ENCODE measurements around the gene SLC18A2.

SLC18A2 gene

DNA sequence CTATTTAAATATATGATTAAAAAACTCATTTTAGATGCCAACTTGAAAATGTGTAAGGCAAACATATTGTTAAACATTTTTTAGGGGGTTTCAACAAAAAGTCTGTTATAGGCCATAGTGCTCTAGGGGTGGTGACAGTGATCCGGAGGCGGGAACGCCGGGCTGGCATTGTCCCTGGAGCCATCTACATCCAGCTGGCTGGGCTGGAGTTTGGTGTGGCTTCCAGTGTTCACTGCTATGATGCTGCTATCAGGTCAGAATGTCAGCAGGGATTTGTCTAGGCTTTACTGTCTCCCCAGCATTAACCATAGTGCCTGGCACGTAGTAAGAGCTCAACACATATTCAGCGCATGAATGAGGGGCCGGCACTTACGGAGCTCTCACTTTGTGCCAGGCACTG, 1.9 kb upstream of the SLC18A2 start:
- no peak for DNase-seq (ENCODE audit: extremely low read depth, insufficient read length)
- Histone ChIP-seq H3K4me3 (replicated peaks; ENCODE audit: low read depth, low read length) (no peak overlapping the region), H3K27me3 (replicated peaks; ENCODE audit: control insufficient read depth, insufficient read depth, low read length) (no peaks in the 10 kb centered on the region; the same call in 1 of the 2 replicates), H3K36me3 (ENCODE audit: control insufficient read depth, insufficient read depth, low read length) (no peaks in the 10 kb centered on the region)
- TF ChIP-seq, protein P1, sequence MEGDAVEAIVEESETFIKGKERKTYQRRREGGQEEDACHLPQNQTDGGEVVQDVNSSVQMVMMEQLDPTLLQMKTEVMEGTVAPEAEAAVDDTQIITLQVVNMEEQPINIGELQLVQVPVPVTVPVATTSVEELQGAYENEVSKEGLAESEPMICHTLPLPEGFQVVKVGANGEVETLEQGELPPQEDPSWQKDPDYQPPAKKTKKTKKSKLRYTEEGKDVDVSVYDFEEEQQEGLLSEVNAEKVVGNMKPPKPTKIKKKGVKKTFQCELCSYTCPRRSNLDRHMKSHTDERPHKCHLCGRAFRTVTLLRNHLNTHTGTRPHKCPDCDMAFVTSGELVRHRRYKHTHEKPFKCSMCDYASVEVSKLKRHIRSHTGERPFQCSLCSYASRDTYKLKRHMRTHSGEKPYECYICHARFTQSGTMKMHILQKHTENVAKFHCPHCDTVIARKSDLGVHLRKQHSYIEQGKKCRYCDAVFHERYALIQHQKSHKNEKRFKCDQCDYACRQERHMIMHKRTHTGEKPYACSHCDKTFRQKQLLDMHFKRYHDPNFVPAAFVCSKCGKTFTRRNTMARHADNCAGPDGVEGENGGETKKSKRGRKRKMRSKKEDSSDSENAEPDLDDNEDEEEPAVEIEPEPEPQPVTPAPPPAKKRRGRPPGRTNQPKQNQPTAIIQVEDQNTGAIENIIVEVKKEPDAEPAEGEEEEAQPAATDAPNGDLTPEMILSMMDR (IDR thresholded peaks at IDR 0.05; ENCODE audit: insufficient read depth, low read length, poor library complexity, severe bottlenecking), result no peak

DNA sequence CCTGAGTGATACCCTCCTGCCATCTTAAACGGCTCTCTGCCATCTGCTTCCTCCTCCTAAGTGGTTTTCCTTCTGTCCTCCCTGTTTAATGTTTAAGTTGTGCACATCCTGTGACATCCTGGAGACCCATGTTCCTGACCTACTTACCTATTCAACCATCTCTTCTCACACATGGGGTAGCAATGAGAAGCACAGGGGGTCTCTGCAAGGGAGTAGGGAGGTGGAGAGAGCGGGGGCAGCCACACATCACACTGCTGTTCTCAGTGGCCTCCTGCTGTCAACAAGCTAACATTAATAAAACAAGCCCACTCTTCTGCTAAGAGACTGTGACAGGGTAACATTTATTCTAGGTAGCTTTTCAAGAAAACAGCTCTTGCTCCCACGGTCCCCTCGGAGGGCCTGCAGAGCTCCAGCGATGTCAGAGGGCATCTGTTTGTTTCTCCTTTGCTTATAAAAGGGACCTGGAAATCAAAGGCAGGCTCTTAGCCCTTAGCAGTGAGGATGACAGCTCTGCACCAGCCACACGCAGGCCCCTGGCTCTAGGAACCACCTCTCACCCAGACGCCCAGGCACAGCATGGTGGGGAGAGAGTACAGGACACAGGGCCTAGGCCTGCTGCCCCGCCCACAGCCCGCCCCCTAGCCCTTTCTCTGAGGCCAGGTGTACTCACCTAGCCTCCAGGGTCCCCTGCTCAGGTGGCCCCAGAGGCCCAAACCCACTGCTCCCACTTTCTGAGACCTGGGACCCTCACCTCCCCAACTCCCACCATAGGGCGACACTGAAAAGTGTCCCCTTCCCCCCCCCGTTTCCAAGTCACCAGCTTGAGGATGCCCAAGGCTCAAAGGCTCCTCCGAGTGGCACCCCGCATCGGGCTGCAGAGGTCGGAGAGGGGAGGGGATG, 943 bp upstream of the SLC18A2 start:
- H3K27me3 ChIP-seq (replicated peaks; ENCODE audit: control insufficient read depth, insufficient read depth, low read length), result no peaks in the 10 kb centered on the region; the same call in 1 of the 2 replicates
- DNase-seq (ENCODE audit: extremely low read depth, insufficient read length), result no peak
- H3K36me3 ChIP-seq (ENCODE audit: control insufficient read depth, insufficient read depth, low read length), result no peaks in the 10 kb centered on the region
- TF ChIP-seq, protein P1 (IDR thresholded peaks at IDR 0.05; ENCODE audit: insufficient read depth, low read length, poor library complexity, severe bottlenecking), result no peak
- H3K4me3 ChIP-seq (replicated peaks; ENCODE audit: low read depth, low read length), result no peak overlapping the region

DNA sequence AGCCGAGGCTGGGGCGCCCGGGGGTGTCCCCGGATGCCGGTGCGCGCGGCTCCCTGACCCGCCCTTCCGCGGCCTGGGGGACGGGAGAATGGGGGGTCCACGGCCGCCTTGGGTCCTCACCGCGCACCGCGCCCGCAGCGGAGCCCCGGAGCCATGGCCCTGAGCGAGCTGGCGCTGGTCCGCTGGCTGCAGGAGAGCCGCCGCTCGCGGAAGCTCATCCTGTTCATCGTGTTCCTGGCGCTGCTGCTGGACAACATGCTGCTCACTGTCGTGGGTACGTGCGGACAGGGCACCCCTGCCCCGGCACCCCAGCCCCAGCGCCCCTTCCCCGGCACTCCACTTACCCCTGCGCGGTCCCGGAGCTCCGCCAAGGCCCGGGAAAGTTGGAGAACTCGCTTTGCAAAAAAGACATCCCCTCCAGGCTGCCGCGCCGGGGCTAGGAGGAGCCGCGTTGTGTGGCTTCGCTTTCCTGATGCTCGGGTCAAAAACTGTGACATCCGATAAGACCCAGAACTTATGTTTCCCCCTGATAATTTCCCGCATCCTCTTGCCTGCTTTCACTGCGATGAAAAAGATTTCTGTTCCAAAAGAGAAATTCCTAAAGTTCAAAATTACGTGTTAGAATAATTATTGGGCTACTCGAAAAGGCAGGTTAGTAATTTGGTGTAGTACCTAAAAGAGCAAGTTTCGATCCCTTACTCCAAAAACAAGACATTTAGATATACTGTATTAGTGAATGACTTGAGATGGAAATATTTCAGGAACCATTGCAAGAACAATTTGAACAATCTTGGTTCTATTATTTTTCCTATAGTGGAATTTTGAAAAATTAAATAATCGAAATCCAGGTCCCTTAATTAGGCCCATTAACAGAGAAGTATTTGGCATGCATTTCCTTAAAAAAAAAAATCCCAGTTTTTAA, 888 bp downstream of the SLC18A2 start:
- H3K4me3 ChIP-seq (replicated peaks; ENCODE audit: low read depth, low read length), result no peak overlapping the region
- no peak for DNase-seq (ENCODE audit: extremely low read depth, insufficient read length)
- TF ChIP-seq, protein P1 (IDR thresholded peaks at IDR 0.05; ENCODE audit: insufficient read depth, low read length, poor library complexity, severe bottlenecking), result no peak
- no peaks in the 10 kb centered on the region; the same call in 1 of the 2 replicates for H3K27me3 ChIP-seq (replicated peaks; ENCODE audit: control insufficient read depth, insufficient read depth, low read length)
- H3K36me3 ChIP-seq (ENCODE audit: control insufficient read depth, insufficient read depth, low read length), result no peaks in the 10 kb centered on the region

DNA sequence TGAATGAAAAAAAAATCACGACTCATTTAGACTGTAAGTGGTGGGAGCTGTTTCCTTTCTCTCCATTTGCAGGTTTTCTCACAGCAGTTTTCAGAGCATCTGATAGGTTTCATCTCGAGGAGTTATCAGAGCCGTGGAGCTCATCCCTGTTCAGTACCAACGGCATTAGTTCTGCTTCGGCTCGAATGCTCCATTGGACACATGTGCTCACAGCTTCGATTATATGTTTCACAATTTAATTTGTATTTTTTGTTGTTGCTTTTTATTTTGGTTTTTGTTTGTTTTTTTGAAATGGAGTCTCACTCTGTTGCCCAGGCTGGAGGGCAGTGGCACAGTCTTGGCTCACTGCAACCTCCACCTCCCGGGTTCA, 1.5 kb downstream of the SLC18A2 start:
- DNase-seq (ENCODE audit: extremely low read depth, insufficient read length), result no peak

GRCh38 chr10:117246997-117247671, 6.2 kb downstream of the SLC18A2 start:
- TF ChIP-seq, protein P1 (IDR thresholded peaks at IDR 0.05; ENCODE audit: insufficient read depth, low read length, poor library complexity, severe bottlenecking), result no peak
- Histone ChIP-seq H3K27me3 (replicated peaks; ENCODE audit: control insufficient read depth, insufficient read depth, low read length) (no peaks in the 10 kb centered on the region; the same call in 1 of the 2 replicates), H3K36me3 (ENCODE audit: control insufficient read depth, insufficient read depth, low read length) (no peaks in the 10 kb centered on the region), H3K4me3 (replicated peaks; ENCODE audit: low read depth, low read length) (no peak overlapping the region)
- DNase-seq (ENCODE audit: extremely low read depth, insufficient read length), result no peak

More for the DNA sequence above, 1.5 kb downstream of the SLC18A2 start:
- no peaks in the 10 kb centered on the region for H3K36me3 ChIP-seq (ENCODE audit: control insufficient read depth, insufficient read depth, low read length)
- TF ChIP-seq, protein P1 (IDR thresholded peaks at IDR 0.05; ENCODE audit: insufficient read depth, low read length, poor library complexity, severe bottlenecking), result no peak
- no peak overlapping the region for H3K4me3 ChIP-seq (replicated peaks; ENCODE audit: low read depth, low read length)
- no peaks in the 10 kb centered on the region; the same call in 1 of the 2 replicates for H3K27me3 ChIP-seq (replicated peaks; ENCODE audit: control insufficient read depth, insufficient read depth, low read length)
